Inferior parietal cortex (tissue), 1 donor: ENCODE data around the gene PRKCA.

Experiments used
- DNase-seq: peaks from one replicate; pipeline ENCODE4 v3.0.0-alpha.2; 2016; ENCODE audit errors: extremely low spot score

Gene PRKCA

DNA sequence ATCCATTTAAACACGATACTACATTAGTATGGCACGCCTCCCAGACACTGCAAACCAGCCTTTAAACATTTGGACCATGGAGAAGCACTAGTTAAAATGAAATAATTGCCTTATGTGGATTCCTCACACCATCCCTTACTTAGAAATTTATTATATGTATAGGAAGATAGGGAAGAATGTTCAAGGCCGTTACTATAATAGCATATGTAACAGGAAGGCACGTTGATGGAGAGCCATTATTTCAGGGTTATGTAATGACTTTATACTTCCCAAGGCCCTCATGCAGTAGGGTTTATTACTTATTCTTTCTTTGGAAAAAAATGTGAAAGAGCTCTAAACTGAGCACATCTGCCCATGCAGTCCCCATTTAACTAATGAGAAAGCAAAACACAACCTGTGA is 435.9 kb downstream of the PRKCA start:
- DNase-seq = no peak

DNA sequence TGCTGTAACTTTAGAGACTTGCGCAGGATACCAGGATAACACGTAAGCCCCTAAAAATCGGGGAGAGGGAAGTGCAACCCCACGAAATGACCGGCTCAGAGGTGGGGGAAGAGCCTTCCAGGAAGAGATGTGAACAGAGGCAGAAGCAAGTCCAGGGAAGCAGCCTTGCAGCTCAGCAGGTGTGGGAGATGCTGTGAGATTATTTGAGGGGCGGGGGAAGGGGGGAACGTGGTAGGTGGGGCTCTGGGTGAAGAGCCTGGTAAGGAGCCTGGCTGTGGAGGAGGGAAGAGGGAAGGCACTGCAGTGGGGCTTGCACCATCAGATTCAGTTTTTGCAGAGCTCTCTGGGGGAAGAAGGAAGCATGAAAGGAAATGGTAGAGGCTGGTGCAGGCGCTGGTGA is 437.1 kb downstream of the PRKCA start:
- DNase-seq = no peak

DNA sequence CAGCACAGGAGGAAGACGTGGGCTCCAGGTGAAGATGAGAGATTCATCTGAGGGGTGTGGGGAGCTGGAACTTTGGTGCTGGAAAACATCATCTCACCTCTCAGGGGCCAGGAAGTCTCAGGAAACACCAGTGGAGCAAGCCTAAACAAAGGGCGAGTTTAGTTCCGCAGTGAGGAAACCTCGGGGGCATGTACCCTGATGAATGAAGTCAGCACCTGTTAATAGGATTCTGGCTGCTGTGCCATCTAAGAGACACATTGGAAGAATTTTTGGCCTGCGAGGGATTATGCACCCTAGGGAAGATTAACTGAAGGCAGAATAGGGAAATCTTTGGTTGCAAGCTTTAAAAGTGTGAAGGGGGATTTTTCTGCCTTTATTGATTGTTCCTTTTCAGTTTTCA is 437.8 kb downstream of the PRKCA start:
- DNase-seq = no peak

DNA sequence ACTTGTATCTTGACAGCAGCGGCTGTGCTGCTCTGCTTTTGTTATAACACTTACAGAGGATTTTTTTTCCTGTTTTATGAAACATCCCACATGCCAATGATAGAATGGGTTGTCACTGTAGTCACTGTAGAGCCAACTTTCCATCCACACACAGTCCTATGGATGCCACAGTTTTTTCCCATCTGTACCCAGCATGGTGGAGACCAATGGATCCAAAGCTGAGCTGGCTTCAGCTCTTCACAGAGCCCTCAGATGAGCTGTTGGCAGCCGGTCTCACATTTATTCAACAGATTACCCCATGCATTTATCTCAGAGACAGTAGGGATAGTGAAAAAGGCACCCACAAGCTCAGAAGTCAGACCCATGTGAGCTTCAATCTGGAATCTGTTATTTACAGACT is 441.1 kb downstream of the PRKCA start:
- DNase-seq = no peak

DNA sequence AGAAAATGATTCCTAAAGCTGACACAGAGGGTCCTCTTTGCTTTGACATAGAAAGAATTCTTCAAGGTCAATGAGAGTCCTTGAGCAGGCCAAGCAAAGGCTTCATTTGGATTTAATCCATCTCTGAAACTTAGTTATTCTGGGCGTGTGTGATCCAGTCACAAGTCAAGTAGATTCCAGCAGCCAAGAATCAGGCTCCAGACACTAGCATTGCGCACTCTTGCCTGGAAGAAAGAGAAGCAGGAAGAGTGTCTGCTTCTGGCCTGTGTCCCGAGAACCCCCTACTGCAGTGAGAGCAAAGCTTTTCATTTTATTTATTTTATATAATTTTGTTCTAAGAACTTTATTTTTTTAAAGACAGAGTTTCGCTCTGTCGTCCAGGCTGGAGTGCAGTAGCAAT is 444.3 kb downstream of the PRKCA start:
- no peak for DNase-seq

DNA sequence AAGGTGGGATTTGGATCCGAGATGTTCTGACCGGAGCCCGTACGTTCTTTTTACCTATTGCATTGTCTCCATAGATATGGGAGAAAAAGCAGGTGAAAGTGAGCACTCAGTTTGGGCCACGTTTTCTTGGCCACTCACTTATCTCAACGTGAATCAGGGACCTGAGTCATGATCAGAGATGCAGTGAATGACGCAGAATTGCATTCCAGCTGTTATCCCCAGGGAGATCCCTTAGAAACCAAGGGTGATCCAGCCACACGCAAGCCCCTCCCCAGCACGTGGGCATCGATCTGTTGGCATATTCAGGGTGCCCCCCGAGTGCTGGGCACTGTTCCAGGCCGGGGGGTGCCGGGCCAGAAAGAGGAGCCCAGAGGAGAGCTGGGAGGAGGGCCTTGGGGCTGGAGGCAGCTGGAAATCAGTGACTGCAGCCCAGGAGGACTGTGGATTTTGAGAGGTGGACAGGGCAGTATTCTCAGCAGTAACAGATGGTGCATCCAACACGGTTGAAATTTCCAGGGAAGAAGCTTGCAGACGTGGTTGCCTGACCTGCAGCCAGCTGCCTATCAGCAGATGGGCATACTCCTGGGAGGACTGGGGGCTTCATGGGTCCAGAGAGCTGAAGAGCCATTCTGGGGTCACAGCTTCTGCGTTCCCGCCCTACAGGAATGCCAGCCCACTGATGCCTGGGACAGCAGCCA is 445.3 kb downstream of the PRKCA start:
- no peak for DNase-seq

DNA sequence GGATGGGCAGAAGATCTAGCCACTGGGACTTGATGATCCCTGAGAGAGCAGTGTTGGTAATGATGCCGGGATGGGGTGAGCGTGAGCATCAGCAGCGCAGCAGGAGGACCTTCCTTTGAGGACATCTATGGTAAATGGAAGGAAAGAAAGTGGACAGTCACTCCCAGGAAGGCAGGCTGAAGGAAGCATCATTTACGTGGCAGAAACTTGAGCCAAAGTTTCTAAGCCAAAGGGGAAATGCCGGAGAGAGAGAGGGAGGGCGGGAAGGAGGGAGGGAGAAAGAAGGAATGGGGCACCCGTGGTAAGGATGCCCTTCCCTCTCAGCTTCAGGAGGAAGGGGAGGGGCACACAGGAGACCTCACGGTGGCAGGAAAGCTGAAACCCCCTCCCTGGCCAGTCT is 446.2 kb downstream of the PRKCA start:
- DNase-seq = no peak

DNA sequence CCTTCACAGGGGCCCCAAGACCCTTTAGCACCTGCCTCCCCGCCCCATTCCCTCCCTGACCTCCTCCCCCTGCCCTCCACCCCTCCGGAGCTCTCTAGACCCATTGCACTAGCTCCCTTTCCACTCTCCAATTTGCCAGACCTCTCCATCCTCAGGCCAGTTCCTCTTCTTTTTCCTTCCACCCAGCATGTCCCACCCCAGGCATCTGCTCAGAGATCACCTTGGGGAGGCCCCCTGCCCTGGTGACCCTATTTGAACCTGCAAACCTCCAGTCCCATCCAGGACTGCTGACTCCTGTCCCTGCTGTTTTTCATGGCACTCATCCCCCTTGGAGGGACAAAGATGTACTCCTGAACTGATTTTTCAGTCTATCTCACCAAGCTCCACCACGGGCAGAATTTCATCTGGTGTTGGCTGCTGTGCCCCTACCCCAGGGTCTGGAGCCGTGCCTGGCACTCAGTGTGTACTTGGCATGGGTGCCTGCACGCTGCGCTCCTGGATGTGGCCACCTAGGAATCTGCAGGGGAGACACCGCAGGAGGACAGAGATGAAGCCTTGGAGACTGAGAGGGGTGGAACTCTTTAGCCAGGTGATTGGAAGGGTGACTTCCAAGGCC is 446.9 kb downstream of the PRKCA start:
- no peak for DNase-seq

DNA sequence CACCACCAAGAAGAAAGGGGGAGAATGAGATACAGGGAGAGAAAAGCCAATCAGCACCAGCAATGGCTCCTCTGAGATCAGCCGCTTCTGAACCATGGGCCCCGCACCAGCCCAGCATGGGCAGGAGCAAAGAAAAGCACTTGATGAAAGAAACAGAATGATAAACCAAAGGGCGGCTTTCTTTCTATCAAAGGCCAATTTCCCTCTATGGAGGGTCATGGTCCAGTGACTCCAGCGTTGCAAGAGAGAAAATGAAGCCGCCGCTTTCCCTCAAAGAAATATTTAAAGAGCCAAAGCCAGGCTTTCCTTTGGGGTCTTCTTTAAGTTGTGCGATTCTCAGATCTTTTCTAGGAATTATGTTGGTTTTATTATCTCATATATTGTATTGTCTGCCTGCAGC is 447.7 kb downstream of the PRKCA start:
- no peak for DNase-seq

DNA sequence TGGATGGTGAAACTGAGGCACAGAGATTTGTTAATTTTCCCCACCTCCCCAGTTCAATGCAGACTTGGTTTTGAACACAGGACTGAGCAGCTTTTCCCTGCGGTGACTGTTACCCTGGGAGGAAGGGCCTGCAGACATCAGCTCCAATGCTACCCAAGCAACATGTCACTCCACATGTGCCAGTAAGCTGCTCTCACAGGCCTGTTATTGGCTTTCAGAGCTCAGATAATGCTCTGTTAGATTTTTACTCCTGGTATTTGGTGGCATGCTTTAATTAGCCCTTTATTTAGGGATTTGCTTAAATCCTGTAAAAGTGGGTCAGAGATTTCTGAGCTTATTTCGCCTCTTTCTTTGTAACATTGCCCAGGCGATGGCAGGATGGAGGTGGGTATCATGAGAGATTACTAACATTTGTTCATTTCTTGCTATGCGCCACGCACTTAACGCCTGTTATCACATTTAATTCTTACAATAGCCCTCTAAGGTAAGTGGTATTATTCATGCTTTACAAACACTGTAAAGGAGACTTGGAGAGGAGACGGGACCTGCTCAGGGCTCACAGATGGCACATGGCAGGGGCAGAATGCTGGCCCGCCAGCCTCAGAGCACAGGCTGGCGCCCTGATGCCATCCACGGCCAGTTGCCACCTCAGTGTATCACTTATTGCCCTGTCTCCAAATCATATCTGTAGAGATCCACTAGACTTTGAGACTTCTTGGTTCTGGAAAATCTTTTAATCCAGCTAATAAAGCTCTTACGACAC is 448.5 kb downstream of the PRKCA start:
- DNase-seq = no peak

DNA sequence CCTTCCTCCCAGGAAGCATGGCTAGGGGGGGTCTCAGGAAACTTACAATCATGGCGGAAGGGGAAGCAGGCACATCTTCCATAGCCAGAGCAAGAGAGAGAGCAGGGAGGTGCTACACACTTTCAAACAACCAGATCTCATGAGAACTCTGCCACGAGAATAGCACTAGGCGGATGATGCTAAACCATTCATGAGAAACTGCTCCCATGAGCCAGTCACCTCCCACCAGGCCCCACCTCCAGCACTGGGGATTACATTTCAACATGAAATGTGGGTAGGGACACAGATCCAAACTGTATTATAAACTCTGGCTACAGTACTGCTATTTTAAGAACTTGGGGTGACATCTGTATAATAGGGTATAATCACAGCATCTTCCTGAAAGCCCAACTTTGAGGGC is 449.4 kb downstream of the PRKCA start:
- DNase-seq = no peak

DNA sequence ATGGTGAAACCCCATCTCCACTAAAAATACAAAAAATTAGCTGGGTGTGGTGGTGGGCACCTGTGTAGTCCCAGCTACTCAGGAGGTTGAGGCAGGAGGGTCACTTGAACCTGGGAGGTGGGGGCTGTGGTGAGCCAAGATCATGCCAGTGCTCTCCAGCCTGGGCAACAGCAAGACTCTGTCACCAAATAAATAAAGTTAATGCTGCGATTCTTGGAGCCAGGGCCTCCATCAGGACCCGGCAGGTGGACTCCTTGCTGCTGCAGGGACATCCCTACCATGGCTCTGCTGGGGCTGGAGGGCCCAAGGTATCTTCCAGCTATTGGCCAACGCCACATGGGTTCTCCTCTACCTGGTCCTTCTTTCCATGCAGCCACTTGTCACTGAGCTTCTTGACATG is 450.0 kb downstream of the PRKCA start:
- no peak for DNase-seq

DNA sequence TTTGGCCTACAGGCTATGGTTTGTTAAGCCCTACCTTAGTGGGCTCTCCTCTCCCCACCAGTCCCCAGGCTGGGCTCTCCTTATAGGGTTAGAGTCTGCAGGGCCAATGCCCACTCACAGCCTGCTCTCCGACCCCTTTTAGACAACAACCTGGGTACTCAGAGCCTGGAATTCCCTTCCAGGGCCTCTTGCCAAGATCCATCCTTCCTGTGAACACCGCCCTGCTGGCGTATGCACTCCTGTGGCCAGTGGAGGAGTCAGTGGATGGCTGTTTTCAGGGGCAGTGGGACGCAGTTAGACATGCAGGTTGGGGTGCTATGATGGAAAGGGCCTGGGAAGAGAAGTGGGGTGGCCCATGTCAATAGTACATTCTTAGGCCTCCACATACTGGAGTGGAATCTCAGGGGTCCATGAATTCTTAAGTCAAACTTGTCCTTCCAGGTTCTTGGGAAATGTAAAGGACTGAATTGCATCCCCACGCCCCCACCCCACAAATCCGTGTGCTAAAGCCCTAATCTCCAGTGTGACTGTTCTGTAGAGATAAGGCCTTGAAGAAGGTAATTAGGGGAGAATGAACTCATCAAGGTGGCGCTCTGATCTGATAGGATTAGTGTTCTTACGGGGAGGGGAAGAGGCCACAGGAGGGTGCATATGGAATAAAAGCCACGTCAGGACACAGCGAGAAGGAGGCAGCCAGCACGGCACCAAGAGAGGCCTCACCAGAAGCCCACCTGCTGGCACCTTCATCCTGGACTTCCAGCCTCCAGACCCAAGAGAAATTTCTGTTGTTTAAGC is 450.9 kb downstream of the PRKCA start:
- no peak for DNase-seq

DNA sequence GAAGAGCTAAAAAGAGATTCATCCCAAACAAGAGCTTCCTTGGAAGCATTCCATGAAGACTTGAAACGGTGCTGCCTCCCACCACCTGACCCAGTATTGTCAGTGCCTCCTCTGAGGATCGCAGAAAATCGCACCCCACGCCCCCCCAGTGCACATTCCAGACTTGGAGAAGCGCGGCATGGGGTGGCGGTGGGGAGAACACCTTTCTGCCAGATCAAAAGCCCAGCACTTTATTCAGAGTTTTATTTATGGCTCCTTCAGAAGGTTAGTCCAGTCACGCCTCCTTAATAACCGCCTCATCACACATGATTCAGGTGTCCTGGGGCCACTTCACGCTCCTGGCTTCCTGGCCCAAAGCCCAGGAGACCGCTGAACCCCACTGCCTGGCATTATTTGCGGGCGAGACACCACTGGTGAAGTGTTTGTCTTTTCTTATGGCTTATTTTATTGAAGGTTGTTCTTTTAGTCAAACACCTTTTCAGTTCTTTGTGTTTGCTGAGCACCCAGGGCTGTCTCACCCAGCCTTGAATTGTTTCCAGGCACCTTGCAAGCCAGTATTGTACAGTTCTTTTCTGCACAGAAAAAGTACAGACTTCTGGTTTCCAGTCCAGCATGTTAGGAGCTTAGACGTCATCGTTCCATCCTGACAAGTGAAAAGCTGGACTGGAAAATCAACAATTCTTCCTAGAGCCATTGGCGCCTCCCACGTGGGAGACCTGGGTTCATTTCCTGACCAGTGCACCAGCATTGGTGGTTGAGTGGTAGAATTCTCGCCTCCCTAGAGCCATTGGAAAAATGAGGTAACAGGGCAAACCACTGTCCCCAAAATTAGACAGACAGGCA is 452.9 kb downstream of the PRKCA start:
- DNase-seq = no peak

DNA sequence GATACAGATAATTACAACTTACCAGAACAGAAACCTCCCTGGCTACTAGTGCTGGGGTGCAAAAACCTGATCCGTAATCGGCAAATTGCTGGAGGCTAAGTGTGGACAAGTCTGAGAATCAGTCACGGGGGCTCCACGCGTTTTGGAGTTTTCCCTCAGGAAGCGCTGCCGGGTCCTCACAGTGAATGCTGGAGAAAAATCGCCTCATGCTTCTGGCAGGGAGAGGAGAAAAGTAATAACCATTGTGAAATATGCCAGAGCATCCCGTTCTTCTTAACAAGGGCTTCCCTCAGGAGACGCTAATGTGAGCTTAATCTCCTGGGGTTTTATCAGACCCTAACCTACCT is 453.5 kb downstream of the PRKCA start:
- no peak for DNase-seq

DNA sequence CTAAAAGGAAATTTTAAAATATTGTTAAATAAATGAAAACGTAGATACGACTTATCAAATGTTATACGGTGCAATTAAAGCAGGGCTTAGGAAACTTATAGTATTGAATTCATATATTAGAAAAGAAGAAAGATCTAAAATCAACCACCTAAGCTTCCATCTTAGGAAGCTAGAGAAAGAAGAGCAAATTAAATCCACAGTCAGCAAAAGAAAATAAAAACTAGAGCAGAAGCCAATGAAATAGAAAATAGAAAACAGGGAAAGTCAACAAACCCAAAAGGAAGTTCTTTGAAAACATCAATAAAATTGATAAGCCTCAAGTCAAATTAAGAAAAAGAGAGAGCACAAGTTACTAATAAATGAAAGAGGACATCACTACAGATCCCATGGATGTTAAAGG is 457.9 kb downstream of the PRKCA start:
- DNase-seq = no peak

DNA sequence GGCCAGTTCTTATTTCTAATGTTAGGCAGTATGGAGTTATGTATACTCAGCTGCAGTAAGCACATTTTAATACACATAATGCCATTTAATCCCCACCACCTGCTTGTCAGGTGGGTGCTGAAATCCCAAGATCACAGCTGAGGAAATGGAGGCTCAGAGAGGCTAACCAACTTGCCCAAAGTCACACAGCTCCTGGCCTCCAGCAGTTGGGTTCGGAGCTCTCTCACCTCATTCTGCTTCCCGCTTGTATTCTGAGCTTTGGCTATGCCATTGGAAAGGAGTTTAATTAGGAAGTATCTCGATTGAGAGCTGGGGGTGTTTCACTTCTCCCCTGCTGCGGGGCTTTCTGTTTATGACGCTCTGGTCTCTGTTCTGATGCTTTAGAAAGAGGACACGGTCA is 459.9 kb downstream of the PRKCA start:
- no peak for DNase-seq

DNA sequence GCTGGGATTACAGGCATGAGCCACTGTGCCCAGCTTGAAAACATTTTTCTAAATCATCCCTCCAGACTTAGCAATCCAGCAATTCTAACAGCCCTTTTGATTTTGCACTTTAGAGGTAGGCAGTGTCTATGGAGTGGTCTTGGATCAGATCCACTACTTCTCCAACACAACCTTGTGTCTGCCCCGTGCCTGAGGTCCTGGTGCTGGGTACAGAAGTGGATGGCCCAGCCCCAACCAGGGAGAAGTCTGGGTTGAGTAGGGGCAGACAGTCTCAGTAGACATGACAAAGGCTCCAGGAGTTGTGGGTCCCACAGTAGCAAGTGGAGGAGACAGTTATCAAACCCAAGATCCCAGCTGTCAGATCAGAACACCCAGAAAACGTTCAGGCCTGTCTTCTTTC is 460.6 kb downstream of the PRKCA start:
- no peak for DNase-seq

DNA sequence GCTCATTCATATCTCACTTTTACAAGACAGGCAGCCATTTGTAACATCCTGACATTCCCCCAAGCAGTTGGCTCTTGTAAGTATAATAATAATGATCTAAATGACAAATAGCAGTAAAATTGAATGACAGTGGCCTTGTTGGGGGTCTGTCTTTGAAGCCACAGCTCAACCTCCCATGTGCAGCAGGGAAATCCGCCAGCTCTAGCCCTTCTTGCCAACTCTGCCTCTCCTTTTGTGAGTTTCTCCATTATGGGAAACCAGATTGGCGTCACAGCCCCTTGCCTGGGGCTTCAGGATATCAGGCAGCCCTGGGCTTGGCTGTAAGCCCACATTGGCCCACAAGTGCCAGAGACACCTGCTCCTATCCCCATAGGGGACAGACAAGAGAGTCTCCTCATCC is 462.1 kb downstream of the PRKCA start:
- no peak for DNase-seq

DNA sequence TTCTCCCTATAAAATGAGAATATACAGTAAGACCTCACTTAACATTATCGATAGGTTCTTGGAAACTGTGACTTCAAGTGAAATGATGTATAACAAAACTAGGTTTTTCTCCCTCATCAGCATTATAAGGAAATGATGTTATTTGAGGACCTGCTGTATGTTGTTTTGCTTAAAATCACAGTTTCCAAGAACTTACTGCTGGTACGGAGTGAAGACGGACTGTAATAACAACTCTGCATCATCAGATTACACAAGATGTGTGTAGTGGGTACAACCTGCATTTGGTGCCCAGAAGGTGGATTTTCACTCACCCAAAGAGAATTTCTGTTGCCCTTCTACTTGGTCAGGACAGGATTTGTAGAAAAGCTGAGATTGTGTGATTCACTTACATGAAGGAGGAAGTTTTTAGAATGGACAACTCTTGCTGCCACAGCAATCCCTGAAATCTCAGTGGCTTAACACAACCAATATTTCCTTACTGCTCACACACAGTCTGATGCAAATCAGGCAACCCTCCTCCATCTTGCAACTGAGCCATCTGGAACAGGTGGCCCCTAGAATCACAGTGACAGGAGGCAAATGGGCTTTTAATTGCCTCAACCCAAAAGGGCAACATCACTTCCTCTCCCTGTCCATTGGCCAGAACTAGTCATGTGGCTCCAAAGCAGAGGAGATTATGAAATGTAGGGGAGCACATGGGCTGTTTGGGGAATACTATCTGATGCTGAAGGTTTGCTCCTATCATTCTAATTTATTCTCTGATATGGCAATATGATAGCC is 464.9 kb downstream of the PRKCA start:
- no peak for DNase-seq

DNA sequence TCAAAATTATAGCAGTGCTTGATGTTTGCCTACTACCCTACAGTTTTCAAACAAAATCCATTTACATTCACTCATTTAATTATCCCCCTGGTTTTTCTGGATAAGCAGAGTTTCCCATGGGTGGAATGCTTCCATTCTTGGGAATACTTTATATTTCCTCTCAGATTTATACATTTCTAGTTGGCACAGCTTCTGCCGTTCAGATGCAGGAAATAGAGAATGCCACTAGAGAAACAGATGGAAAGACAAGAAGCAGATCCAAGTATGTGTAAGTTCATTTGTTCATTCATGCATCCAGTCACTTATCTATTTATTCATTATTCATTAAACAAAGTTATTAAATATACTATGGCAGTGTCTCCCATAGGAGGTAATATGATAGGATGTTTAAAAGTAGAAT is 467.5 kb downstream of the PRKCA start:
- no peak for DNase-seq
